ENCODE results near the gene XRCC1.

XRCC1 gene, protein sequence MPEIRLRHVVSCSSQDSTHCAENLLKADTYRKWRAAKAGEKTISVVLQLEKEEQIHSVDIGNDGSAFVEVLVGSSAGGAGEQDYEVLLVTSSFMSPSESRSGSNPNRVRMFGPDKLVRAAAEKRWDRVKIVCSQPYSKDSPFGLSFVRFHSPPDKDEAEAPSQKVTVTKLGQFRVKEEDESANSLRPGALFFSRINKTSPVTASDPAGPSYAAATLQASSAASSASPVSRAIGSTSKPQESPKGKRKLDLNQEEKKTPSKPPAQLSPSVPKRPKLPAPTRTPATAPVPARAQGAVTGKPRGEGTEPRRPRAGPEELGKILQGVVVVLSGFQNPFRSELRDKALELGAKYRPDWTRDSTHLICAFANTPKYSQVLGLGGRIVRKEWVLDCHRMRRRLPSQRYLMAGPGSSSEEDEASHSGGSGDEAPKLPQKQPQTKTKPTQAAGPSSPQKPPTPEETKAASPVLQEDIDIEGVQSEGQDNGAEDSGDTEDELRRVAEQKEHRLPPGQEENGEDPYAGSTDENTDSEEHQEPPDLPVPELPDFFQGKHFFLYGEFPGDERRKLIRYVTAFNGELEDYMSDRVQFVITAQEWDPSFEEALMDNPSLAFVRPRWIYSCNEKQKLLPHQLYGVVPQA

DNA sequence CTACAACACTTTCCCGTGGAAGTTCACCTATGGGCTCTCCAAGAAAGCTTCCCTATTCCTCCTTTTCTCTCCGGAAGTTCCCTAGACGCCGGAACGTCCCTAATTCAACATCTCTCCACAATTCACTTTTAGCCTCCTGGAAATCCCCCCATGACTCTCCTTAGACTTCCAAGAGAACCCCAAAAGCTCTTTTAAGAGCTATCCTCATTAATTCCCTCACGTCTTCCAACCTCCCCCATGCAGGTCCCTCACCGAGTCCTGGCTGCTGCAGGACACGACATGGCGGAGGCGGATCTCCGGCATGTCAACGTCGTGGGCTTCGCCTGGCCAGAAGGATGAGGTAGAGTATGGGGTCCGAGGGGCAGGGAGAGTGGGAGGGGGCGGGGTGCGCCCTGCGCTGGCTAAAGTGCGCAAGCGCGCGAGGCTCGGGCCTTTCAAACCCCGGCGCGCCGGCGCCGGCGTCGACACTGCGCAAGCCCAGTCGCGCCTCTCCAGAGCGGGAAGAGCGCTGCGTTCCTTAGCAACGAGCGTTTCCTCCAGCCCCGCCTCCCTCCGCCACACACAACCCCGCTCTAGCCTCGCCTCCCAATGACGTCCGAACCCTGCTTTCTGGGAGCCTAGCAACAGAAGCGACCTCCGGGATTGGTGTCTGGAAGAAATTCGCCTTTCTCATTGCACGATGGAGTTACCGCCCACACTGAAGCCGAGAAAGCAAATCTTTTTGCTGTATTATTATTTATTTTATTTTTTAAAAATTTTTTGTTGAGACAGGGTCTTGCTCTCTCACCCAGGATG is at the start of gene XRCC1, which contains the start of gene PINLYP:
Gene XRCC1, minus strand, starts transcription at position 372 of the 795 bp plus-strand sequence. Its CDS starts 69 bp downstream, at position 303.
Gene PINLYP, plus strand, starts transcription at position 646 of the 795 bp plus-strand sequence. CDS start 1,391 bp downstream, outside the sequence.
- Histone ChIP-seq H3K36me3 (peaks cover 3% of the 10 kb centered on the region), H3K9me3 (no peaks in the 10 kb centered on the region), H3K27me3 (no peaks in the 10 kb centered on the region), H3K4me1 (ENCODE audit: control insufficient read depth in 1 of 2, insufficient read depth in 1 of 2, low read depth in 1 of 2, low read length in 1 of 2) (peaks cover 18 to 19% of the 10 kb centered on the region in 2 experiments), H3K27ac (peak within 1 kb of the TSS; percentile 86), H3K4me3 (ENCODE audit: low read depth in 1 of 2, low read length in 1 of 2) (peak within 1 kb of the TSS; percentile 69 to 82)
- TF ChIP-seq, protein P1, sequence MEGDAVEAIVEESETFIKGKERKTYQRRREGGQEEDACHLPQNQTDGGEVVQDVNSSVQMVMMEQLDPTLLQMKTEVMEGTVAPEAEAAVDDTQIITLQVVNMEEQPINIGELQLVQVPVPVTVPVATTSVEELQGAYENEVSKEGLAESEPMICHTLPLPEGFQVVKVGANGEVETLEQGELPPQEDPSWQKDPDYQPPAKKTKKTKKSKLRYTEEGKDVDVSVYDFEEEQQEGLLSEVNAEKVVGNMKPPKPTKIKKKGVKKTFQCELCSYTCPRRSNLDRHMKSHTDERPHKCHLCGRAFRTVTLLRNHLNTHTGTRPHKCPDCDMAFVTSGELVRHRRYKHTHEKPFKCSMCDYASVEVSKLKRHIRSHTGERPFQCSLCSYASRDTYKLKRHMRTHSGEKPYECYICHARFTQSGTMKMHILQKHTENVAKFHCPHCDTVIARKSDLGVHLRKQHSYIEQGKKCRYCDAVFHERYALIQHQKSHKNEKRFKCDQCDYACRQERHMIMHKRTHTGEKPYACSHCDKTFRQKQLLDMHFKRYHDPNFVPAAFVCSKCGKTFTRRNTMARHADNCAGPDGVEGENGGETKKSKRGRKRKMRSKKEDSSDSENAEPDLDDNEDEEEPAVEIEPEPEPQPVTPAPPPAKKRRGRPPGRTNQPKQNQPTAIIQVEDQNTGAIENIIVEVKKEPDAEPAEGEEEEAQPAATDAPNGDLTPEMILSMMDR (IDR thresholded peaks at IDR 0.05): peak; percentile 43

DNA sequence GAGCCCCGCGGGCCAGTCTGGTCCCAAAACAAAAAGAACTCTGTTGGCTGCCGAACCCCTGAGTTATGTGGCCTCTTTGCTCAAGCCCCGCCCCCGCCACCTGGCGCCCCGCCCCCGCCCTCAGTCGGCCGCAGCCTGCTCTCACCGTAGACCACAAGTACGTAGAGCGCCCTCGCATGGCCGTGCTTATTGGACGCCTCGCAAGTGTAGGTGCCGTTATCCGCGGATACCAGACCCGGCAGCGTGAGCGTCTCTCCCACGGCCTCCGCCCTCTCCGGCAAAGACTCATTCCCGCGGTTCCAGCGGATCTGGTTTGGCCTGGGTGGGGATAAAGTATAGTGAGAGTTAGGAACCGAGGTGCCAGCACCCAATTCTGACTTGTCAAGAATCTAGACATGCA is 49.6 kb upstream of the XRCC1 start:
- H3K4me1 ChIP-seq (ENCODE audit: control insufficient read depth in 1 of 2, insufficient read depth in 1 of 2, low read depth in 1 of 2, low read length in 1 of 2): peaks cover 6% of the 10 kb centered on the region in 2 experiments
- H3K4me3 ChIP-seq (ENCODE audit: low read depth in 1 of 2, low read length in 1 of 2): no peak overlapping the region
- peaks cover 33% of the 10 kb centered on the region for H3K27me3 ChIP-seq
- TF ChIP-seq, protein P1 (IDR thresholded peaks at IDR 0.05): no peak
- no peak overlapping the region for H3K27ac ChIP-seq
- H3K9me3 ChIP-seq: no peaks in the 10 kb centered on the region
- no peaks in the 10 kb centered on the region for H3K36me3 ChIP-seq

DNA sequence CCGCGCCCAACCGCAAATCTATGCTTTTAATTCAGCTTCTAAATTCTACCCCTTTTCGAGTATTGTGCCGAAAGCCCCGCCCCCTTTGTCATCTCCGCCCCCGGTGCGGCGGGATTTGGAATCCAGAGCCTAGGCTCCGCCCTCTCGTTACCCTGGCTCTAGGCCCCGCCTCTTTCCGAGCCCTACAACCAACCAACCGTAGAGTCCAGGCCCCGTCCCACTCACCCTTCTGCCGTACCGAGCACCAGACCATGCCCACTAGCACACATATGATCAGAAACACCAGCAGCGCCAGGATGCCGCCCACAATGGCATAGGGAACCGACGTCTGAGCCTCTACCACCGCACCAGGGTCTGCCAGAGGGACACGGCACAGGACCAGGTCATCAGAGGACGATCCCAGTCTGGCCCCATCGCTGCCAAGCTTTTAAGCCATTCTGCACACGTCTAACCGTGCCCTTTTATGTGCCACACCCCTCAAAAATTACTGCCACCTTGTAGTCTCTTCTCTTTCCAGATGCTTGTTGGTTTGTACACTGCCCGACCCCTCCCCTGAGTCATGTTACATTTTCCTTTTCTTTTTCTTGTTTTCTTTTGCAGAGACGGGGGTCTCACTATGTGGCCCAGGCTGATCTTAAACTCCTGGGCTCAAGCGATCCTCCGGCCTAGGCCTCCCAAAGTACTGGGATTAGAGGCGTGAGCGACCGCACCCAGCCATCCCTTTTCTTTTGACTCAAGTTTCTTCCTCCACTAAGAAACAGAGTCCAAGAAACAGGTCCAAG is 48.8 kb upstream of the XRCC1 start:
- H3K36me3 ChIP-seq: no peaks in the 10 kb centered on the region
- H3K27ac ChIP-seq: no peak overlapping the region
- H3K9me3 ChIP-seq: no peaks in the 10 kb centered on the region
- peaks cover 8 to 12% of the 10 kb centered on the region in 2 experiments for H3K4me1 ChIP-seq (ENCODE audit: control insufficient read depth in 1 of 2, insufficient read depth in 1 of 2, low read depth in 1 of 2, low read length in 1 of 2)
- TF ChIP-seq, protein P1 (IDR thresholded peaks at IDR 0.05): no peak
- no peak overlapping the region for H3K4me3 ChIP-seq (ENCODE audit: low read depth in 1 of 2, low read length in 1 of 2)
- H3K27me3 ChIP-seq: peaks cover 33% of the 10 kb centered on the region

DNA sequence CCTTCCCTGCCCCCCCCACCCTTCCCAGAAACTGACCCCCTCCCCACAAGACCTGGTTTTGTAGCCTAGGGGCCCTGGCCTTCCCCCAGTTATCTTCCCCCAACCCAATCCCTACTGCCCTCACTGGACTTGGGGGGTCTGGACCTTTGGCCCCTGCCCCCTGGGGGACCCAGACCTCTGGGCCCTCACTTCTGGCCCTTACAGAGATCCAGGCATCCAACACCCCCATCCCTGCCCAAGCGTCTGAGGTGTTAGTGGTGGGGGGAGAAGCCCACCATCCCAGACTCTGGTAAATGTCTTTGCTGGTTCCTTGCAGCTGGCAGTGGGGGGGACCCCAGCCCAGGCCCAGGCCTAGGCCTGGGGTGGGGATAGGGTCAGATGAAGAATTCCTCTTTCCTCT is 47.6 kb upstream of the XRCC1 start:
- Histone ChIP-seq H3K27ac (no peak overlapping the region), H3K9me3 (no peaks in the 10 kb centered on the region), H3K36me3 (no peaks in the 10 kb centered on the region), H3K4me1 (ENCODE audit: control insufficient read depth in 1 of 2, insufficient read depth in 1 of 2, low read depth in 1 of 2, low read length in 1 of 2) (peaks cover 13 to 17% of the 10 kb centered on the region in 2 experiments), H3K4me3 (ENCODE audit: low read depth in 1 of 2, low read length in 1 of 2) (no peak overlapping the region), H3K27me3 (peaks cover 33% of the 10 kb centered on the region)
- TF ChIP-seq, protein P1 (IDR thresholded peaks at IDR 0.05): no peak

DNA sequence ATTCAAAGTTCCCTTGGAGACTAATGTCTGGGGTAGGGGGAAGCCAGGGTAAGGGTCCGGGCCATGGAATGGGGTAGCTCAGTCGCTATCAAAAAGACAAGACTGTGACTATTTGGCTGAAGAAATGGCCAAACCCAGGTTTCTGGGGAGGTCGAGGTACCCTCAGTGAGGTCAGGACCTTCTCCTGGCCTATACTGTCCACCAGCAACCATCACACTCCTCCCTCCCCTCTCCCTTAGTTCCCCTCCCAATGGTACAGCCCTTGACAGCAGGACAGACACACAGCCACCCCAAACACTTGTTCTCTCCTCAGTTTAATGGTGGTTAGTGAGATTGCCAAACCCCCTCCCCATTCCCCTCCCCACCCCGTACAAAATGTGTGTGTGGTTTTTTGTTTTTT is 46.7 kb upstream of the XRCC1 start:
- TF ChIP-seq, protein P1 (IDR thresholded peaks at IDR 0.05): no peak
- no peaks in the 10 kb centered on the region for H3K9me3 ChIP-seq

More for the DNA sequence above, 46.7 kb upstream of the XRCC1 start:
- H3K4me3 ChIP-seq (ENCODE audit: low read depth in 1 of 2, low read length in 1 of 2): no peak overlapping the region
- no peak overlapping the region for H3K27ac ChIP-seq
- H3K27me3 ChIP-seq: peaks cover 24% of the 10 kb centered on the region
- H3K36me3 ChIP-seq: no peaks in the 10 kb centered on the region
- peaks cover 13 to 17% of the 10 kb centered on the region in 2 experiments for H3K4me1 ChIP-seq (ENCODE audit: control insufficient read depth in 1 of 2, insufficient read depth in 1 of 2, low read depth in 1 of 2, low read length in 1 of 2)

Data from neutrophil (primary cell).